ENCODE results near the gene PROCR.
A peak's percentile ranks its signal among the peaks of the same experiment; 100 is the strongest.

DNA sequence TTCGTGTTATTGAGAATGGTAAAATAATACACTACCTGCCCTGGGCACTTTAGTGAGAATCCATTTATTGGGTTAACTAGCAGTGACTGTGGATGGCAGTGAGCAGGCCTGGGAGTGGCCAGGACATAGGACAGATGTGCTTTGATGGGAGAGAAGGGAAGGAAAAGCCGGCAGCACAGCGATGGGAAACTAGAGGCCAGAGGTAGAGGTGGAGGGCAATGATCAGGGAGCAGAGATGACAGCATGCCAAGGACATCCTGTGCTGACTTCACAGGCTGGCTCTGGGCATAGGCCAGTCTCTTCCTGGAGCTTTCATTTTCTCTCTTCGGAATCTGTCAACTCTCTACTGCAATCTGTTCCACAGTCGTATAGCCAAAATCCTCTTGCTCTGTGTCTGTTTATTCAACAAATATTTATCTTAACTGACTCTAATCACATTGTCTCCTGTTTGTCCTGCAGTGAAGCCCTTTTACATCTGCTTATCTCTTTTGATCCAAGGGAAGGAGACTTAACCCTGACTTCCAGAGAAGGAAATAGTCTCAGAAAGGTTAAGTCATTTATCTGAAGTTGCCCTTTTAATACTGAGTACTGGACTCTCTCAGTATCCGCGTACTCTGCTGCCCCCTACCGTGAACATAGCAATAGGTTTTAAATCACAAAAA is 36.2 kb downstream of the PROCR start:
- TF ChIP-seq CTCF (IDR thresholded peaks at IDR 0.05): peak; percentile 89
- TF ChIP-seq ZFX (IDR thresholded peaks at IDR 0.05; ENCODE audit: borderline replicate concordance): no peak
